ENCODE data around the gene PTPRD. TPM values are rescaled to one million over a fixed set of nuclear protein-coding genes. Genes with fewer than 3 reads are reported as not detected.

Gene PTPRD
- total and polyA plus RNA-seq, 2 donors (not counting 1 experiment from before 2014, with no cell fraction given), result not detected

GRCh38 chr9:8304720-8305119, 2308.1 kb downstream of the PTPRD start:
- Histone ChIP-seq H3K27ac (ENCODE audit: low read length in 2 of 2) (no peak overlapping the region), H3K27me3 (replicated peaks in 1 of 4; ENCODE audit: control extremely low read depth in 1 of 4, control insufficient read depth in 3 of 4, insufficient read depth in 4 of 4, low read length in 3 of 4) (no peaks in the 10 kb centered on the region), H4K20me1 (ENCODE audit: control insufficient read depth, insufficient read depth, low read length, poor library complexity, severe bottlenecking) (no peaks in the 10 kb centered on the region), H3K9me3 (ENCODE audit: control extremely low read depth in 1 of 3, control insufficient read depth in 2 of 3, insufficient read depth in 1 of 3, low read length in 2 of 3) (peaks cover 0 to 3% (median 0%) of the 10 kb centered on the region in 3 donors), H3K36me3 (replicated peaks in 1 of 2; ENCODE audit: control extremely low read depth in 1 of 2, control insufficient read depth in 1 of 2, extremely low read depth in 1 of 2, insufficient read depth in 2 of 2, low read length in 1 of 2) (no peaks in the 10 kb centered on the region), H3K4me3 (ENCODE audit: control extremely low read depth in 1 of 5, extremely low read depth in 1 of 5, insufficient read depth in 1 of 5, low read depth in 2 of 5, low read length in 4 of 5) (no peak overlapping the region), H3K9ac (ENCODE audit: low read length) (no peak overlapping the region), H3K4me1 (ENCODE audit: control insufficient read depth in 2 of 2, insufficient read depth in 2 of 2, low read length in 2 of 2) (no peaks in the 10 kb centered on the region), H3K79me2 (ENCODE audit: control insufficient read depth, insufficient read depth, low read length) (no peaks in the 10 kb centered on the region), H3K4me2 (replicated peaks; ENCODE audit: low read depth, low read length, poor library complexity, severe bottlenecking) (no peak overlapping the region), H2AFZ (ENCODE audit: insufficient read depth, low read depth, low read length, poor library complexity, severe bottlenecking) (no peak overlapping the region)
- DNase-seq (no peak), ATAC-seq (ENCODE audit: low read depth) (no peak)
- CTCF ChIA-PET, result no interaction called here
- H3K4me1 Mint-ChIP-seq, result no peaks in the 10 kb centered on the region
- H3K27ac Mint-ChIP-seq, result no peak overlapping the region
- intact Hi-C loops (cut with micrococcal nuclease), result no loop called here
- no peaks in the 10 kb centered on the region for H3K27me3 Mint-ChIP-seq
- H3K4me3 Mint-ChIP-seq, result no peak overlapping the region
- peaks cover 10% of the 10 kb centered on the region for H3K9me3 Mint-ChIP-seq (ENCODE audit: insufficient read depth)
- WGBS (ENCODE audit: insufficient coverage), result no CpG with 5 or more reads among the region's 2 CpGs
- POLR2A ChIA-PET, result no interaction called here
- TF ChIP-seq EZH2 (IDR thresholded peaks at IDR 0.05; ENCODE audit: borderline replicate concordance, insufficient read depth, low read depth, low read length, poor library complexity, severe bottlenecking), result no peak
- no peak for TF ChIP-seq CTCF (IDR thresholded peaks at IDR 0.05)

- DNase-seq, result no peak
- H3K4me3 Mint-ChIP-seq, result no peak overlapping the region
- Histone ChIP-seq H3K36me3 (replicated peaks in 1 of 2; ENCODE audit: control extremely low read depth in 1 of 2, control insufficient read depth in 1 of 2, extremely low read depth in 1 of 2, insufficient read depth in 2 of 2, low read length in 1 of 2) (no peaks in the 10 kb centered on the region), H3K4me3 (ENCODE audit: control extremely low read depth in 1 of 5, extremely low read depth in 1 of 5, insufficient read depth in 1 of 5, low read depth in 2 of 5, low read length in 4 of 5) (no peak overlapping the region), H3K27ac (ENCODE audit: low read length in 2 of 2) (no peak overlapping the region), H2AFZ (ENCODE audit: insufficient read depth, low read depth, low read length, poor library complexity, severe bottlenecking) (no peak overlapping the region), H3K9me3 (ENCODE audit: control extremely low read depth in 1 of 3, control insufficient read depth in 2 of 3, insufficient read depth in 1 of 3, low read length in 2 of 3) (no peaks in the 10 kb centered on the region), H3K9ac (ENCODE audit: low read length) (no peak overlapping the region), H3K4me1 (ENCODE audit: control insufficient read depth in 2 of 2, insufficient read depth in 2 of 2, low read length in 2 of 2) (no peaks in the 10 kb centered on the region), H3K4me2 (replicated peaks; ENCODE audit: low read depth, low read length, poor library complexity, severe bottlenecking) (no peak overlapping the region), H3K79me2 (ENCODE audit: control insufficient read depth, insufficient read depth, low read length) (no peaks in the 10 kb centered on the region), H4K20me1 (ENCODE audit: control insufficient read depth, insufficient read depth, low read length, poor library complexity, severe bottlenecking) (no peaks in the 10 kb centered on the region), H3K27me3 (replicated peaks in 1 of 4; ENCODE audit: control extremely low read depth in 1 of 4, control insufficient read depth in 3 of 4, insufficient read depth in 4 of 4, low read length in 3 of 4) (no peaks in the 10 kb centered on the region)
- POLR2A ChIA-PET, result no interaction called here
- ATAC-seq (ENCODE audit: low read depth), result no peak
- TF ChIP-seq CTCF (IDR thresholded peaks at IDR 0.05) (no peak), EZH2 (IDR thresholded peaks at IDR 0.05; ENCODE audit: borderline replicate concordance, insufficient read depth, low read depth, low read length, poor library complexity, severe bottlenecking) (no peak)
- intact Hi-C loops (cut with micrococcal nuclease), result no loop called here
- H3K27ac Mint-ChIP-seq, result no peak overlapping the region
- WGBS (ENCODE audit: insufficient coverage), result no CpG with 5 or more reads among the region's 3 CpGs
- peaks cover 3% of the 10 kb centered on the region for H3K9me3 Mint-ChIP-seq (ENCODE audit: insufficient read depth)
- no peaks in the 10 kb centered on the region for H3K27me3 Mint-ChIP-seq
- no peaks in the 10 kb centered on the region for H3K4me1 Mint-ChIP-seq
- CTCF ChIA-PET, result no interaction called here
These were observed 2311.5 kb downstream of the PTPRD start for GRCh38 chr9:8301296-8301695.

All from B cell (primary cell).